IMR-90 (cell line): Measurements from ENCODE around the gene CGA. TPM values are rescaled to one million over a fixed set of nuclear protein-coding genes. Genes with fewer than 3 reads are reported as not detected.

Experiments used
- ATAC-seq: fragments of 200-7000 bp; cut with Tn5 transposase; 2 replicates; pipeline ENCODE4 v1.9.1; 2020; ENCODE audit warnings: low read depth, mild to moderate bottlenecking, moderate library complexity
- BruUV-seq: library from RNA; stranded (reverse); fragments of 400-500 nt; replicated peaks from 2 replicates; lab custom pipeline; 2021; lab: Mats Ljungman, UMichigan
- CTCF ChIA-PET: fragments of 300-600 bp; formaldehyde crosslinking; extraction: SDS; loops from one replicate; lab custom pipeline; 2021; ENCODE audit warnings: antibody characterized with exemption; lab: Yijun Ruan, JAX
- POLR2A ChIA-PET: fragments of 300-600 bp; sonication (Branson Sonifier 250); formaldehyde crosslinking; loops from one replicate; lab custom pipeline; 2022; ENCODE audit warnings: antibody characterized with exemption; ENCODE audit not compliant: unreplicated experiment; lab: Charles Lee
- DNase-seq: peaks from one replicate; pipeline ENCODE4 v3.0.0; 2013
- H2AFZ ChIP-seq: replicated peaks from 2 replicates; pipeline ENCODE3; 2013; ENCODE audit warnings: low read length, mild to moderate bottlenecking; ENCODE audit not compliant: poor library complexity
- H2AK5ac ChIP-seq: 2 replicates; pipeline ENCODE4 v1.6.1; 2013; ENCODE audit warnings: low read depth, low read length, inconsistent platforms
- H2AK9ac ChIP-seq: replicated peaks from 2 replicates; pipeline ENCODE3; 2013; ENCODE audit warnings: mild to moderate bottlenecking, low read depth, low read length, moderate library complexity; ENCODE audit not compliant: poor library complexity
- H2BK120ac ChIP-seq: 2 replicates; pipeline ENCODE4 v1.6.1; 2013; ENCODE audit warnings: low read depth, low read length, inconsistent platforms
- H2BK15ac ChIP-seq: 3 replicates; pipeline ENCODE4 v1.6.1; 2013; ENCODE audit warnings: low read depth, low read length, inconsistent platforms
- H2BK20ac ChIP-seq: 2 replicates; pipeline ENCODE4 v1.6.1; 2013; ENCODE audit warnings: low read depth, mild to moderate bottlenecking, inconsistent platforms, low read length, moderate library complexity
- H2BK5ac ChIP-seq: 2 replicates; pipeline ENCODE4 v1.6.1; 2013; ENCODE audit warnings: mild to moderate bottlenecking, low read depth, low read length, inconsistent platforms; ENCODE audit not compliant: poor library complexity, severe bottlenecking
- H3K14ac ChIP-seq: replicated peaks from 2 replicates; pipeline ENCODE4 v1.6.1; 2013; ENCODE audit warnings: low read depth, low read length, inconsistent platforms
- H3K18ac ChIP-seq: 2 replicates; pipeline ENCODE4 v1.6.1; 2013; ENCODE audit warnings: low read depth, low read length, control low read depth
- H3K23ac ChIP-seq: 2 replicates; pipeline ENCODE4 v1.6.1; 2013; ENCODE audit warnings: low read depth, low read length, inconsistent platforms
- H3K27ac ChIP-seq: 2 replicates; pipeline ENCODE4 v1.5.1; 2013; ENCODE audit warnings: mild to moderate bottlenecking, control low read depth, low read length; ENCODE audit not compliant: insufficient read depth
- H3K27me3 ChIP-seq: 2 replicates; pipeline ENCODE4 v1.6.1; 2013; ENCODE audit warnings: low read length; ENCODE audit not compliant: control insufficient read depth, insufficient read depth
- H3K36me3 ChIP-seq: 2 replicates; pipeline ENCODE4 v1.6.1; 2013; ENCODE audit warnings: low read length, mixed read lengths; ENCODE audit not compliant: control insufficient read depth, insufficient read depth
- H3K4ac ChIP-seq: 2 replicates; pipeline ENCODE4 v1.6.1; 2013; ENCODE audit warnings: low read depth, low read length, inconsistent platforms
- H3K4me1 ChIP-seq: 2 replicates; pipeline ENCODE4 v1.6.1; 2013; ENCODE audit warnings: low read length, mixed read lengths; ENCODE audit not compliant: control insufficient read depth, insufficient read depth
- H3K4me2 ChIP-seq: 2 replicates; pipeline ENCODE4 v1.6.1; 2013; ENCODE audit warnings: low read depth, mild to moderate bottlenecking, control low read depth, low read length, moderate library complexity
- H3K4me3 ChIP-seq: 2 replicates; pipeline ENCODE4 v1.5.1; 2013; ENCODE audit warnings: low read depth, mild to moderate bottlenecking, control low read depth, low read length, moderate library complexity; ENCODE audit not compliant: insufficient read depth
- H3K56ac ChIP-seq: 2 replicates; pipeline ENCODE4 v1.6.1; 2013; ENCODE audit warnings: low read length, inconsistent platforms; ENCODE audit not compliant: insufficient read depth; ENCODE audit errors: extremely low read depth
- H3K79me1 ChIP-seq, 2 experiments: 2 replicates each; pipeline ENCODE4 v1.6.1; 2013; ENCODE audit warnings: low read length in 2 of 2, inconsistent platforms in 1 of 2, low read depth in 1 of 2
- H3K9ac ChIP-seq: 2 replicates; pipeline ENCODE4 v1.6.1; 2013; ENCODE audit warnings: low read depth, low read length, control low read depth
- H3K9me1 ChIP-seq: 2 replicates; pipeline ENCODE4 v1.6.1; 2013; ENCODE audit warnings: low read length, inconsistent platforms; ENCODE audit not compliant: insufficient read depth
- H3K9me3 ChIP-seq: 2 replicates; pipeline ENCODE4 v1.6.1; 2013; ENCODE audit warnings: low read length; ENCODE audit not compliant: control insufficient read depth, insufficient read depth
- H4K20me1 ChIP-seq: 2 replicates; pipeline ENCODE4 v1.6.1; 2013; ENCODE audit warnings: low read length, inconsistent platforms; ENCODE audit not compliant: insufficient read depth
- H4K5ac ChIP-seq: 2 replicates; pipeline ENCODE4 v1.6.1; 2013; ENCODE audit warnings: mild to moderate bottlenecking, low read depth, low read length, control low read depth
- H4K8ac ChIP-seq, 2 experiments: 2 replicates each; pipeline ENCODE4 v1.6.1; 2013; ENCODE audit warnings: low read depth in 2 of 2, low read length in 2 of 2, control low read depth in 1 of 2, inconsistent platforms in 1 of 2
- H4K91ac ChIP-seq: 2 replicates; pipeline ENCODE4 v1.6.1; 2013; ENCODE audit warnings: low read depth, low read length, inconsistent platforms; ENCODE audit not compliant: insufficient read depth
- CEBPB ChIP-seq: IDR thresholded peaks from 2 replicates; pipeline ENCODE4 v1.6.1; 2012; ENCODE audit warnings: low read depth, low read length, improper control_type of control experiment
- CTCF ChIP-seq: conservative IDR thresholded peaks from 2 replicates; pipeline ENCODE4 v1.5.1; 2012; ENCODE audit warnings: mild to moderate bottlenecking, low read depth, low read length, improper control_type of control experiment
- FOS ChIP-seq: fragments of 150-350 bp; IDR thresholded peaks from 2 replicates; pipeline ENCODE4 v1.6.1; 2016; ENCODE audit warnings: low read depth, low read length
- MXI1 ChIP-seq: IDR thresholded peaks from 2 replicates; pipeline ENCODE4 v1.6.1; 2012; ENCODE audit warnings: low read depth, mild to moderate bottlenecking, low read length, moderate library complexity, borderline replicate concordance
- NFE2L2 ChIP-seq: fragments of 150-350 bp; IDR thresholded peaks from 2 replicates; pipeline ENCODE4 v1.6.1; 2016; ENCODE audit warnings: low read depth, mild to moderate bottlenecking, low read length
- POLR2A ChIP-seq: IDR thresholded peaks from 2 replicates; pipeline ENCODE4 v1.6.1; 2012; ENCODE audit warnings: mild to moderate bottlenecking, low read depth, low read length
- RCOR1 ChIP-seq: IDR thresholded peaks from 2 replicates; pipeline ENCODE4 v1.6.1; 2012; ENCODE audit warnings: mild to moderate bottlenecking, low read length, improper control_type of control experiment; ENCODE audit not compliant: insufficient replicate concordance
- RFX5 ChIP-seq: IDR thresholded peaks from 2 replicates; pipeline ENCODE4 v1.8.0; 2012; ENCODE audit warnings: low read depth, mild to moderate bottlenecking, low read length, moderate library complexity
- SMC3 ChIP-seq: fragments of 150-350 bp; IDR thresholded peaks from 2 replicates; pipeline ENCODE4 v1.6.1; 2016; ENCODE audit warnings: low read depth, mild to moderate bottlenecking, antibody characterized with exemption, low read length, moderate library complexity
- USF2 ChIP-seq: fragments of 150-350 bp; IDR thresholded peaks from 2 replicates; pipeline ENCODE4 v1.6.1; 2017; ENCODE audit warnings: mild to moderate bottlenecking, antibody characterized with exemption, low read length, low read depth
- WGBS, 2 experiments: methylation state at CpG; one replicate each; pipeline versions ENCODE4 v1.1.5 to v1.1.7; 2013; ENCODE audit warnings: missing lambda C conversion rate in 2 of 2; ENCODE audit not compliant: insufficient read length in 1 of 2; ENCODE audit errors: extremely low coverage in 2 of 2; 5-methylcytosine and 5-hydroxymethylcytosine counted together
- dilution Hi-C: fragments of 300-500 bp; cut with HindIII; formaldehyde crosslinking; loops from one replicate; pipeline ENCODE4 v1.14.3; 2018; ENCODE audit warnings: low sequenced_read_pairs; ENCODE audit not compliant: unreplicated experiment
- in situ Hi-C: fragments of 300-500 bp; cut with MboI; formaldehyde crosslinking; loops from 3 replicates; pipeline ENCODE4 v1.14.3; 2019; ENCODE audit warnings: low sequenced_read_pairs, inconsistent platforms, mixed read lengths
- intact Hi-C: fragments of 100-400 bp; cut with micrococcal nuclease; formaldehyde crosslinking; loops from 2 replicates; pipeline ENCODE4 v1.10.0; 2022
- polyA plus RNA-seq, 3 experiments: library from polyadenylated mRNA; depleted of rRNA; stranded (reverse); fragments of >200 nt; gene quantifications; 2 replicates each; pipeline ENCODE4 v1.2.3, GENCODE V29; 2012; ENCODE audit warnings: low replicate concordance in 1 of 3
- total RNA-seq: library from RNA; depleted of rRNA; stranded (reverse); fragments of >200 nt; gene quantifications from 2 replicates; pipeline ENCODE4 v1.2.3, GENCODE V29; 2012
- TF ChIP-seq, protein P1 (sequence below): fragments of 150-350 bp; IDR thresholded peaks from 2 replicates; pipeline ENCODE4 v1.6.1; 2016; ENCODE audit warnings: low read depth, mild to moderate bottlenecking, low read length, moderate library complexity, borderline replicate concordance

Gene CGA
- total and polyA plus RNA-seq, 2 of the 4 experiments (the other 2 are of a cell fraction) = 0.15 TPM; not detected in 1

- H3K27me3 ChIP-seq = peaks cover 2% of the 10 kb centered on the region; the same call in 1 of the 2 replicates
- ATAC-seq = no peak
- no peak overlapping the region for H3K4me3 ChIP-seq
- no peak overlapping the region for H3K9ac ChIP-seq
- no peak overlapping the region for H3K4ac ChIP-seq
- H2BK20ac ChIP-seq = no peak overlapping the region
- intact Hi-C loops (no loop called here), in situ Hi-C loops (no loop called here), dilution Hi-C loops (no loop called here)
- no peak overlapping the region for H2BK15ac ChIP-seq
- no peak overlapping the region for H4K8ac ChIP-seq
- H3K4me2 ChIP-seq = no peak overlapping the region
- POLR2A ChIA-PET = no interaction called here
- no peak overlapping the region for H3K14ac ChIP-seq
- H3K56ac ChIP-seq = no peak overlapping the region
- H3K18ac ChIP-seq = no peak overlapping the region
- no peaks in the 10 kb centered on the region for H3K9me1 ChIP-seq
- no peak overlapping the region for H2AK5ac ChIP-seq
- no peak overlapping the region for H4K91ac ChIP-seq
- BruUV-seq = no TSS peak
- no peak overlapping the region for H2BK120ac ChIP-seq
- no peak overlapping the region for H4K5ac ChIP-seq
- no peak overlapping the region for H2BK5ac ChIP-seq
- H3K9me3 ChIP-seq = no peaks in the 10 kb centered on the region
- TF ChIP-seq CTCF = no peak
- TF ChIP-seq FOS = no peak
- TF ChIP-seq USF2 = no peak
- no peak for TF ChIP-seq RCOR1
- no peak for TF ChIP-seq POLR2A
- TF ChIP-seq NFE2L2 = no peak
- no peak for TF ChIP-seq SMC3
- TF ChIP-seq CEBPB = no peak
- TF ChIP-seq, protein P1, sequence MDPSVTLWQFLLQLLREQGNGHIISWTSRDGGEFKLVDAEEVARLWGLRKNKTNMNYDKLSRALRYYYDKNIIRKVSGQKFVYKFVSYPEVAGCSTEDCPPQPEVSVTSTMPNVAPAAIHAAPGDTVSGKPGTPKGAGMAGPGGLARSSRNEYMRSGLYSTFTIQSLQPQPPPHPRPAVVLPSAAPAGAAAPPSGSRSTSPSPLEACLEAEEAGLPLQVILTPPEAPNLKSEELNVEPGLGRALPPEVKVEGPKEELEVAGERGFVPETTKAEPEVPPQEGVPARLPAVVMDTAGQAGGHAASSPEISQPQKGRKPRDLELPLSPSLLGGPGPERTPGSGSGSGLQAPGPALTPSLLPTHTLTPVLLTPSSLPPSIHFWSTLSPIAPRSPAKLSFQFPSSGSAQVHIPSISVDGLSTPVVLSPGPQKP = no peak
- no peak for TF ChIP-seq MXI1
- TF ChIP-seq RFX5 = no peak
- H3K23ac ChIP-seq = no peak overlapping the region
- no peak overlapping the region for H3K27ac ChIP-seq
- H3K4me1 ChIP-seq = peaks cover 2% of the 10 kb centered on the region
- no peak overlapping the region for H2AFZ ChIP-seq
- H2AK9ac ChIP-seq = no peak overlapping the region
- WGBS, 2 experiments = 100% methylated on average over 1 of the region's 1 CpG; no CpG with 5 or more reads in 1 of the 2 experiments
- H3K36me3 ChIP-seq = no peaks in the 10 kb centered on the region
- H4K20me1 ChIP-seq = no peaks in the 10 kb centered on the region
- DNase-seq = no peak
- H3K79me1 ChIP-seq = no peaks in the 10 kb centered on the region
- CTCF ChIA-PET = no interaction called here
Measured at GRCh38 chr6:87110636-87111035, 15.7 kb upstream of the CGA start.
